ENCODE measurements around the gene ANKRD24.

- TF ChIP-seq POLR2AphosphoS5 (IDR thresholded peaks at IDR 0.05; ENCODE audit: low read depth) (no peak), CREB1 (CRISPR knock-in tag; IDR thresholded peaks at IDR 0.05; ENCODE audit: low read depth) (no peak), EZH2 (IDR thresholded peaks at IDR 0.05; ENCODE audit: low read depth, unreplicated experiment) (no peak), CTCF (conservative IDR thresholded peaks at IDR 0.05; ENCODE audit: low read depth in 2 of 2) (no peak), REST (IDR thresholded peaks at IDR 0.05; ENCODE audit: unreplicated experiment) (no peak)
These were observed 20.9 kb upstream of the ANKRD24 start for GRCh38 chr19:4161415-4162077.
